ENCODE data around the gene POLA1.
A peak's percentile ranks its signal among the peaks of the same experiment; 100 is the strongest.

Gene POLA1

GRCh38 chrX:24647257-24648058 lies 46.3 kb upstream of the POLA1 start, which contains the start of gene PCYT1B:
PCYT1B (minus strand) TSS chrX:24647347; CDS start chrX:24647105, 242 bp downstream.
- no peak for TF ChIP-seq CREB1 (IDR thresholded peaks at IDR 0.05; ENCODE audit: low read depth)
- no peak for TF ChIP-seq EP300 (IDR thresholded peaks at IDR 0.05; ENCODE audit: borderline replicate concordance)
- TF ChIP-seq EGR1 (IDR thresholded peaks at IDR 0.05) = no peak
- TF ChIP-seq USF1 (IDR thresholded peaks at IDR 0.05) = no peak
- TF ChIP-seq TEAD4 (IDR thresholded peaks at IDR 0.05) = no peak
- no peak for TF ChIP-seq YY1 (IDR thresholded peaks at IDR 0.05; ENCODE audit: low read depth)
- TF ChIP-seq ZBTB7A (IDR thresholded peaks at IDR 0.05; ENCODE audit: low read depth) = no peak
- TF ChIP-seq TAF1 (IDR thresholded peaks at IDR 0.05; ENCODE audit: low read depth) = no peak

- TF ChIP-seq TEAD4 (IDR thresholded peaks at IDR 0.05) = no peak
- no peak for TF ChIP-seq USF1 (IDR thresholded peaks at IDR 0.05)
- TF ChIP-seq ZBTB7A (IDR thresholded peaks at IDR 0.05; ENCODE audit: low read depth) = no peak
- no peak for TF ChIP-seq CEBPB (IDR thresholded peaks at IDR 0.05)
- TF ChIP-seq TCF12 (IDR thresholded peaks at IDR 0.05; ENCODE audit: low read depth) = no peak
- no peak for TF ChIP-seq CREB1 (IDR thresholded peaks at IDR 0.05; ENCODE audit: low read depth)
- no peak for TF ChIP-seq RAD21 (IDR thresholded peaks at IDR 0.05; ENCODE audit: low read depth)
- TF ChIP-seq MAX (IDR thresholded peaks at IDR 0.05) = no peak
- no peak for TF ChIP-seq FOXM1 (IDR thresholded peaks at IDR 0.05; ENCODE audit: borderline replicate concordance, low read depth)
- no peak for TF ChIP-seq YY1 (IDR thresholded peaks at IDR 0.05; ENCODE audit: low read depth)
- TF ChIP-seq NFIC (IDR thresholded peaks at IDR 0.05) = no peak
- no peak for TF ChIP-seq REST (IDR thresholded peaks at IDR 0.05; ENCODE audit: low read depth)
- no peak for TF ChIP-seq EP300 (IDR thresholded peaks at IDR 0.05; ENCODE audit: borderline replicate concordance)
- TF ChIP-seq TAF1 (IDR thresholded peaks at IDR 0.05; ENCODE audit: low read depth) = no peak
- TF ChIP-seq EGR1 (IDR thresholded peaks at IDR 0.05) = no peak
Observed at GRCh38 chrX:24648495-24648894, 45.2 kb upstream of the POLA1 start.

GRCh38 chrX:24651783-24652182 lies 41.9 kb upstream of the POLA1 start:
- TF ChIP-seq REST (IDR thresholded peaks at IDR 0.05; ENCODE audit: low read depth) (no peak), EGR1 (IDR thresholded peaks at IDR 0.05) (no peak)

GRCh38 chrX:24655679-24656078 lies 38.0 kb upstream of the POLA1 start:
- 0 out of 2 replicates have a peak, but pooled peaks have one; percentile 10 for TF ChIP-seq RAD21 (IDR thresholded peaks at IDR 0.05; ENCODE audit: low read depth)

GRCh38 chrX:24657671-24658386 lies 35.9 kb upstream of the POLA1 start:
- TF ChIP-seq FOXM1 (IDR thresholded peaks at IDR 0.05; ENCODE audit: borderline replicate concordance, low read depth) (no peak), USF1 (IDR thresholded peaks at IDR 0.05) (no peak), REST (IDR thresholded peaks at IDR 0.05; ENCODE audit: low read depth) (no peak)

Measured in Ishikawa (cell line).